ENCODE results near the gene GALNT1.

GALNT1 gene

DNA sequence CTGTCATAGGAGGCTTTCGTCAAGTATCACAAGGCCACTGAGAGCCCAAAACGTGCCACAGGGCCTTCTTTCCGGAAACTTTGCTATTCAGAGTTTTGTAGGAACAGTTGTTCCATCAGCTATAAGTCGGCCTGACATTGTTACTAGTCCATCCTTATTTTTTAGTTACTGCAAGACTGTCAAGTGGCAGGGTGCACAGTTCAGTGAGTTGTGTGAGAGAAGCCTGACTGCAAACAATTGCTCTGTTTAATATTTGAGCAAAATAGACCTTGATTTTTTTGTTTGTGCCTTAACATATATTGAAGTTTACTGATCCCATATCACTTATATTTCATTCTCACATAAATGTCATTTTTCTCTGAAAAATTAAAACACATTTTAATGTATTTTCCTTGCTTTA, 110.1 kb downstream of the GALNT1 start:
- no peak overlapping the region for H3K27ac ChIP-seq (ENCODE audit: low read depth, low read length)
- no peaks in the 10 kb centered on the region for H3K27me3 ChIP-seq (ENCODE audit: low read length)
- no peak overlapping the region for H3K9ac ChIP-seq (ENCODE audit: low read length)
- no peaks in the 10 kb centered on the region for H3K9me2 ChIP-seq (replicated peaks; ENCODE audit: insufficient read depth, low read length)
- H4K20me1 ChIP-seq (ENCODE audit: low read depth, low read length) = no peaks in the 10 kb centered on the region
- TF ChIP-seq EZH2phosphoT487 (conservative IDR thresholded peaks at IDR 0.05; ENCODE audit: low read length) = no peak
- TF ChIP-seq, protein P1, sequence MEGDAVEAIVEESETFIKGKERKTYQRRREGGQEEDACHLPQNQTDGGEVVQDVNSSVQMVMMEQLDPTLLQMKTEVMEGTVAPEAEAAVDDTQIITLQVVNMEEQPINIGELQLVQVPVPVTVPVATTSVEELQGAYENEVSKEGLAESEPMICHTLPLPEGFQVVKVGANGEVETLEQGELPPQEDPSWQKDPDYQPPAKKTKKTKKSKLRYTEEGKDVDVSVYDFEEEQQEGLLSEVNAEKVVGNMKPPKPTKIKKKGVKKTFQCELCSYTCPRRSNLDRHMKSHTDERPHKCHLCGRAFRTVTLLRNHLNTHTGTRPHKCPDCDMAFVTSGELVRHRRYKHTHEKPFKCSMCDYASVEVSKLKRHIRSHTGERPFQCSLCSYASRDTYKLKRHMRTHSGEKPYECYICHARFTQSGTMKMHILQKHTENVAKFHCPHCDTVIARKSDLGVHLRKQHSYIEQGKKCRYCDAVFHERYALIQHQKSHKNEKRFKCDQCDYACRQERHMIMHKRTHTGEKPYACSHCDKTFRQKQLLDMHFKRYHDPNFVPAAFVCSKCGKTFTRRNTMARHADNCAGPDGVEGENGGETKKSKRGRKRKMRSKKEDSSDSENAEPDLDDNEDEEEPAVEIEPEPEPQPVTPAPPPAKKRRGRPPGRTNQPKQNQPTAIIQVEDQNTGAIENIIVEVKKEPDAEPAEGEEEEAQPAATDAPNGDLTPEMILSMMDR (IDR thresholded peaks at IDR 0.05; ENCODE audit: insufficient read depth, low read length, poor library complexity, severe bottlenecking) = no peak
- no peak overlapping the region for H3K4me2 ChIP-seq (ENCODE audit: low read depth, low read length, poor library complexity, severe bottlenecking)
- no peaks in the 10 kb centered on the region for H3K79me2 ChIP-seq (ENCODE audit: insufficient read depth, low read length)
- H3K36me3 ChIP-seq (ENCODE audit: low read length) = 0 out of 2 replicates have a peak, but pooled peaks cover 2% of the 10 kb centered on the region
- H3K9me3 ChIP-seq (ENCODE audit: insufficient read depth, low read length) = no peaks in the 10 kb centered on the region
- no peak overlapping the region for H3K4me3 ChIP-seq (ENCODE audit: insufficient read depth, low read length, poor library complexity, severe bottlenecking)
- no peak overlapping the region for H2AFZ ChIP-seq (ENCODE audit: low read depth, low read length, severe bottlenecking)
- no peaks in the 10 kb centered on the region for H3F3A ChIP-seq (ENCODE audit: insufficient read depth)

DNA sequence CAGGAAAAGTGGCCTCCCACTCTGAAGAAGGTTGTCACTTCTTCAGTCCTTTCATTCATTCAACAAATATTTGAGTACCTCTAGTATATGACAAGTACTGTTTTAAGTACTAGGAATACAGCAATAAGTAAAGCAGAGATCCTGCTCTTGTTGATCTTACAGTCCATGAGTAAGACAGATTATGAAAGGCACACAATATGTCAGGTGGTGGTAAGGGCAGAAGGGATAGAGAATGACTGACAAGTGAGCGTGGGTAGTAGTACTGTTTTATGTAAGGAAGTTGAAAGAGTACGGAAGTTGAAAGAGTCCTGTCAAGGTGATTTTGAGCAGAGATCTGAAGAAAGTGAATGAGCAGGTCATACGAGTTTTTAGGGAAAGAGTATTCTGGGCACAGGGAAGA, 111.3 kb downstream of the GALNT1 start:
- Histone ChIP-seq H3K9ac (ENCODE audit: low read length) (no peak overlapping the region), H3K27ac (ENCODE audit: low read depth, low read length) (no peak overlapping the region), H3K79me2 (ENCODE audit: insufficient read depth, low read length) (no peaks in the 10 kb centered on the region), H4K20me1 (ENCODE audit: low read depth, low read length) (no peaks in the 10 kb centered on the region), H3K36me3 (ENCODE audit: low read length) (0 out of 2 replicates have a peak, but pooled peaks cover 2% of the 10 kb centered on the region), H3K4me2 (ENCODE audit: low read depth, low read length, poor library complexity, severe bottlenecking) (no peak overlapping the region), H3K4me3 (ENCODE audit: insufficient read depth, low read length, poor library complexity, severe bottlenecking) (no peak overlapping the region), H2AFZ (ENCODE audit: low read depth, low read length, severe bottlenecking) (no peak overlapping the region), H3F3A (ENCODE audit: insufficient read depth) (no peaks in the 10 kb centered on the region), H3K27me3 (ENCODE audit: low read length) (no peaks in the 10 kb centered on the region), H3K9me2 (replicated peaks; ENCODE audit: insufficient read depth, low read length) (no peaks in the 10 kb centered on the region), H3K9me3 (ENCODE audit: insufficient read depth, low read length) (no peaks in the 10 kb centered on the region)
- TF ChIP-seq, protein P1 (IDR thresholded peaks at IDR 0.05; ENCODE audit: insufficient read depth, low read length, poor library complexity, severe bottlenecking) = no peak
- TF ChIP-seq EZH2phosphoT487 (conservative IDR thresholded peaks at IDR 0.05; ENCODE audit: low read length) = no peak

DNA sequence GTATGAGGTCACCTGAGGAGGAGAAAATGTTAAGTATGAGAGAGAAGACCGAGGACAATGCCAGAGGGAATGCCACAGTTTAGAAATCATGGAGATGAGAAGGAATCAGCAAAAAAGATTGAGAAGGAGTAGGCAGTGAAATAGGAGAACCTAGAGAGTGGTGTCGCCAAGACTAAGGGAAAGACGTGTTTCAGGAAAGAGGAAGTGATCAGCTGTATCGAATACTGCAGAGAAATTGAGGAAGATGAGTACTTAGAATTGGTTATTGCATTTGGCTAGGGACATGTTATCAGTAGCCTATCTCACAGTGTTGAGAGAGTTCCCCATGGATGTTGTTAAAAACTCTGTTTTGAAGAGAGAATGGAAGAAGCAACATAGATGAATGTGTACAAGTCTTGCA, 112.3 kb downstream of the GALNT1 start:
- Histone ChIP-seq H2AFZ (ENCODE audit: low read depth, low read length, severe bottlenecking) (no peak overlapping the region), H3K9ac (ENCODE audit: low read length) (no peak overlapping the region), H3K4me2 (ENCODE audit: low read depth, low read length, poor library complexity, severe bottlenecking) (no peak overlapping the region), H3K79me2 (ENCODE audit: insufficient read depth, low read length) (no peaks in the 10 kb centered on the region), H3K36me3 (ENCODE audit: low read length) (0 out of 2 replicates have a peak, but pooled peaks cover 2% of the 10 kb centered on the region), H3K27ac (ENCODE audit: low read depth, low read length) (no peak overlapping the region), H3K27me3 (ENCODE audit: low read length) (no peaks in the 10 kb centered on the region), H3K9me3 (ENCODE audit: insufficient read depth, low read length) (no peaks in the 10 kb centered on the region), H3F3A (ENCODE audit: insufficient read depth) (no peaks in the 10 kb centered on the region), H3K9me2 (replicated peaks; ENCODE audit: insufficient read depth, low read length) (no peaks in the 10 kb centered on the region), H3K4me3 (ENCODE audit: insufficient read depth, low read length, poor library complexity, severe bottlenecking) (no peak overlapping the region), H4K20me1 (ENCODE audit: low read depth, low read length) (no peaks in the 10 kb centered on the region)
- TF ChIP-seq, protein P1 (IDR thresholded peaks at IDR 0.05; ENCODE audit: insufficient read depth, low read length, poor library complexity, severe bottlenecking) = no peak
- TF ChIP-seq EZH2phosphoT487 (conservative IDR thresholded peaks at IDR 0.05; ENCODE audit: low read length) = no peak

Data from SU-DHL-6 (cell line).